Stimulated activated naive CD8-positive, alpha-beta T cell treated with anti-CD3 and anti-CD28 coated beads, Interleukin-15, Interleukin-2, amounts not matched to agents 100 ng/mL and 50 ng/mL, for 24 hours (primary cell): Measurements from ENCODE around the gene TTLL11.
A peak's percentile ranks its signal among the peaks of the same experiment; 100 is the strongest.

Source experiments
- H3K27ac Mint-ChIP-seq: one replicate; pipeline ENCODE4 v1.8.0; 2021; ENCODE audit warnings: mild to moderate bottlenecking, mixed read lengths
- H3K27me3 Mint-ChIP-seq: one replicate; pipeline ENCODE4 v1.8.0; 2021; ENCODE audit warnings: mixed read lengths
- H3K36me3 Mint-ChIP-seq: one replicate; pipeline ENCODE4 v1.8.0; 2021; ENCODE audit warnings: low read depth, mixed read lengths
- H3K4me1 Mint-ChIP-seq: one replicate; pipeline ENCODE4 v1.8.0; 2021; ENCODE audit warnings: low read depth, mixed read lengths
- H3K4me3 Mint-ChIP-seq: one replicate; pipeline ENCODE4 v1.8.0; 2021; ENCODE audit warnings: mild to moderate bottlenecking, mixed read lengths
- H3K9me3 Mint-ChIP-seq: one replicate; pipeline ENCODE4 v1.8.0; 2021; ENCODE audit warnings: mixed read lengths

TTLL11 gene

GRCh38 chr9:122128969-122129343 is 35.8 kb upstream of the TTLL11 start:
- no peak overlapping the region for H3K27ac Mint-ChIP-seq
- peaks cover 21% of the 10 kb centered on the region for H3K27me3 Mint-ChIP-seq
- no peak overlapping the region for H3K4me3 Mint-ChIP-seq
- H3K9me3 Mint-ChIP-seq = no peaks in the 10 kb centered on the region
- no peaks in the 10 kb centered on the region for H3K36me3 Mint-ChIP-seq
- peaks cover 16% of the 10 kb centered on the region for H3K4me1 Mint-ChIP-seq

GRCh38 chr9:122128007-122128968 is 35.2 kb upstream of the TTLL11 start:
- Mint-ChIP-seq H3K4me1 (peaks cover 16% of the 10 kb centered on the region), H3K27me3 (peaks cover 24% of the 10 kb centered on the region), H3K4me3 (no peak overlapping the region), H3K36me3 (no peaks in the 10 kb centered on the region), H3K27ac (no peak overlapping the region), H3K9me3 (no peaks in the 10 kb centered on the region)

- Mint-ChIP-seq H3K27me3 (peaks cover 25% of the 10 kb centered on the region), H3K4me1 (peaks cover 16% of the 10 kb centered on the region), H3K9me3 (no peaks in the 10 kb centered on the region), H3K4me3 (no peak overlapping the region), H3K27ac (no peak overlapping the region), H3K36me3 (no peaks in the 10 kb centered on the region)
Observed at GRCh38 chr9:122127396-122127798, 34.3 kb upstream of the TTLL11 start.

GRCh38 chr9:122126331-122127261 is 33.5 kb upstream of the TTLL11 start:
- H3K4me3 Mint-ChIP-seq = peak overlapping the region; percentile 40

GRCh38 chr9:122125509-122126330 is 32.6 kb upstream of the TTLL11 start:
- Mint-ChIP-seq H3K9me3 (no peaks in the 10 kb centered on the region), H3K4me3 (no peak overlapping the region), H3K36me3 (no peaks in the 10 kb centered on the region), H3K27ac (no peak overlapping the region), H3K27me3 (peaks cover 25% of the 10 kb centered on the region), H3K4me1 (peaks cover 16% of the 10 kb centered on the region)

More at GRCh38 chr9:122126331-122127261, 33.5 kb upstream of the TTLL11 start:
- Mint-ChIP-seq H3K27ac (no peak overlapping the region), H3K36me3 (no peaks in the 10 kb centered on the region), H3K4me1 (peaks cover 16% of the 10 kb centered on the region), H3K9me3 (no peaks in the 10 kb centered on the region), H3K27me3 (peaks cover 25% of the 10 kb centered on the region)

- H3K36me3 Mint-ChIP-seq = no peaks in the 10 kb centered on the region
- no peak overlapping the region for H3K4me3 Mint-ChIP-seq
- no peaks in the 10 kb centered on the region for H3K9me3 Mint-ChIP-seq
- H3K27ac Mint-ChIP-seq = no peak overlapping the region
- peaks cover 16% of the 10 kb centered on the region for H3K4me1 Mint-ChIP-seq
- peaks cover 25% of the 10 kb centered on the region for H3K27me3 Mint-ChIP-seq
Observed at GRCh38 chr9:122125158-122125508, 32.0 kb upstream of the TTLL11 start.

- H3K27ac Mint-ChIP-seq = no peak overlapping the region
- H3K9me3 Mint-ChIP-seq = no peaks in the 10 kb centered on the region
- no peak overlapping the region for H3K4me3 Mint-ChIP-seq
- peaks cover 25% of the 10 kb centered on the region for H3K27me3 Mint-ChIP-seq
- H3K36me3 Mint-ChIP-seq = no peaks in the 10 kb centered on the region
- peaks cover 16% of the 10 kb centered on the region for H3K4me1 Mint-ChIP-seq
Observed at GRCh38 chr9:122124528-122124927, 31.4 kb upstream of the TTLL11 start.

- Mint-ChIP-seq H3K9me3 (no peaks in the 10 kb centered on the region), H3K27ac (no peak overlapping the region), H3K27me3 (peaks cover 25% of the 10 kb centered on the region), H3K4me3 (no peak overlapping the region), H3K36me3 (no peaks in the 10 kb centered on the region), H3K4me1 (peaks cover 16% of the 10 kb centered on the region)
Observed at GRCh38 chr9:122124048-122124447, 30.9 kb upstream of the TTLL11 start.

- no peaks in the 10 kb centered on the region for H3K36me3 Mint-ChIP-seq
- no peak overlapping the region for H3K4me3 Mint-ChIP-seq
- peaks cover 25% of the 10 kb centered on the region for H3K27me3 Mint-ChIP-seq
- no peak overlapping the region for H3K27ac Mint-ChIP-seq
- no peaks in the 10 kb centered on the region for H3K9me3 Mint-ChIP-seq
- peaks cover 16% of the 10 kb centered on the region for H3K4me1 Mint-ChIP-seq
Observed at GRCh38 chr9:122122903-122123632, 30.0 kb upstream of the TTLL11 start.

- no peaks in the 10 kb centered on the region for H3K9me3 Mint-ChIP-seq
- no peaks in the 10 kb centered on the region for H3K36me3 Mint-ChIP-seq
- H3K27me3 Mint-ChIP-seq = peaks cover 20% of the 10 kb centered on the region
- H3K4me3 Mint-ChIP-seq = no peak overlapping the region
- peaks cover 15% of the 10 kb centered on the region for H3K4me1 Mint-ChIP-seq
- no peak overlapping the region for H3K27ac Mint-ChIP-seq
Observed at GRCh38 chr9:122122468-122122867, 29.4 kb upstream of the TTLL11 start.

GRCh38 chr9:122121931-122122330 is 28.8 kb upstream of the TTLL11 start:
- Mint-ChIP-seq H3K27me3 (peaks cover 17% of the 10 kb centered on the region), H3K4me1 (peaks cover 12% of the 10 kb centered on the region), H3K36me3 (no peaks in the 10 kb centered on the region), H3K27ac (no peak overlapping the region), H3K9me3 (no peaks in the 10 kb centered on the region), H3K4me3 (no peak overlapping the region)

GRCh38 chr9:122121391-122121790 is 28.3 kb upstream of the TTLL11 start:
- Mint-ChIP-seq H3K36me3 (no peaks in the 10 kb centered on the region), H3K9me3 (no peaks in the 10 kb centered on the region), H3K4me1 (peaks cover 9% of the 10 kb centered on the region), H3K4me3 (no peak overlapping the region), H3K27ac (no peak overlapping the region), H3K27me3 (peaks cover 14% of the 10 kb centered on the region)

GRCh38 chr9:122120316-122121071 is 27.4 kb upstream of the TTLL11 start:
- Mint-ChIP-seq H3K36me3 (no peaks in the 10 kb centered on the region), H3K9me3 (no peaks in the 10 kb centered on the region), H3K4me3 (no peak overlapping the region), H3K27ac (no peak overlapping the region), H3K4me1 (peaks cover 5% of the 10 kb centered on the region), H3K27me3 (peaks cover 9% of the 10 kb centered on the region)
